HepG2 (cell line): ENCODE measurements around the gene RARA. TPM values are rescaled to one million over a fixed set of nuclear protein-coding genes. Genes with fewer than 3 reads are reported as not detected.

Experiments used
- ATF7 ChIP-seq, 2 experiments: fragments of 450-650 bp in 1 of 2; sonication (generic) in 1 of 2; formaldehyde crosslinking in 1 of 2; IDR thresholded peaks; 2 replicates each; pipeline versions ENCODE4 v1.4.0 to v1.6.1; 2016 to 2020; ENCODE audit warnings: antibody characterized with exemption in 1 of 2, mild to moderate bottlenecking in 1 of 2, missing genetic modification reagents in 1 of 2
- MIXL1 ChIP-seq: IDR thresholded peaks from 2 replicates; pipeline ENCODE4 v1.6.1; 2016
- NCOA1 ChIP-seq: sonication (generic); formaldehyde crosslinking; IDR thresholded peaks from 2 replicates; pipeline ENCODE4 v1.9.0; 2021; ENCODE audit warnings: missing genetic modification reagents
- SOX5 ChIP-seq: IDR thresholded peaks from 2 replicates; pipeline ENCODE4 v1.6.1; 2016; ENCODE audit warnings: borderline replicate concordance
- ZFP82 ChIP-seq: sonication (generic); formaldehyde crosslinking; IDR thresholded peaks from 2 replicates; pipeline ENCODE4 v1.5.1; 2020; ENCODE audit warnings: mild to moderate bottlenecking, missing genetic modification reagents, borderline replicate concordance
- polyA plus RNA-seq, 8 experiments: library from polyadenylated mRNA; depleted of rRNA in 3 of 8; stranded (reverse) in 7 of 8; unstranded in 1 of 8; fragments of >200 nt; fragmentation: Illumina TruSeq in 4 of 8; extraction: Trizol in 4 of 8; gene quantifications; 2 replicates each; pipeline versions ENCODE4 v1.2.1 to v1.2.3, GENCODE V29; 2011 to 2016; ENCODE audit warnings: low read depth in 4 of 8, missing spikeins in 1 of 8, mixed read lengths in 1 of 8; ENCODE audit not compliant: insufficient read depth in 1 of 8
- total RNA-seq, 5 experiments: library from RNA; depleted of rRNA; stranded (reverse); fragments of >200 nt; fragmentation: Illumina TruSeq; extraction: Trizol; gene quantifications; 2 replicates each; pipeline ENCODE4 v1.2.3, GENCODE V29; 2016; ENCODE audit warnings: low read depth in 1 of 5
- TF ChIP-seq, protein P1 (sequence below): sonication (generic); formaldehyde crosslinking; IDR thresholded peaks from 2 replicates; pipeline ENCODE4 v1.4.0; 2020; ENCODE audit warnings: mild to moderate bottlenecking, missing genetic modification reagents
- TF ChIP-seq, protein P2 (sequence below): sonication (generic); formaldehyde crosslinking; IDR thresholded peaks from 2 replicates; pipeline ENCODE4 v1.4.0; 2020; ENCODE audit warnings: missing genetic modification reagents, mild to moderate bottlenecking, borderline replicate concordance
- TF ChIP-seq, protein P3 (sequence below): sonication (generic); formaldehyde crosslinking; IDR thresholded peaks from 2 replicates; pipeline ENCODE4 v1.4.0; 2020; ENCODE audit warnings: missing genetic modification reagents

The RARA gene
- total and polyA plus RNA-seq, 2 of the 13 experiments (the other 11 are each of a cell fraction or from before 2014, with no cell fraction given), result 6.4 to 8.6 TPM

DNA sequence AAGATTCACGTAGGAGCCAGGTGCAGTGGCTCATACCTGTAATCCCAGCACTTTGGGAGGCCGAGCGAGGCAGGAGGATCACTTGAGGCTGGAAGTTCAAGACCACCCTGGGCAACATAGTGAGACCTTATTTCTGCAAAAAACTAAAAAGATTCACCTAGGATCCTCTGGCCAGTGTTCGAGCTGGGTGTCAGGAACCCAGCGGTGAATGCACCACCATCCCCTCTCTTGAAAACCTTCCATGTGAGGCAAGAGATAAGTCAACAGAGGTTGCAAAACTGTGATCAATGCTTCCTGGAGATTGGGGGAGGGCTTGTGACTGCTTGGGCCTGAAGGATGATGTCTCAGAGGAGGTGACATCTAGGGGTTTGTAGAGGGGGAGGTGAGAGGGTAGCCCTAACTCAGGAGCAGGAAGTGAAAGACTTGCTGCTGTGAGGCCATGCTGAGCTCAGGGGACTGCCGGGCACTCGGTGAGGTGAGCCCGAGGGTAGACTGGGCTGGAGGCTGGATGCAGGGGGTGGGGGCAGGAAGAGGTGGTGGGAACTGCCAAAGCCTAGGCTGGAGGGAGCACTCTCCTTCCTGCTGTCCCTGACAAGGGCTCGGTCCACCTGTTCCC is 43.9 kb downstream of the RARA start (continued):
- TF ChIP-seq, protein P1, sequence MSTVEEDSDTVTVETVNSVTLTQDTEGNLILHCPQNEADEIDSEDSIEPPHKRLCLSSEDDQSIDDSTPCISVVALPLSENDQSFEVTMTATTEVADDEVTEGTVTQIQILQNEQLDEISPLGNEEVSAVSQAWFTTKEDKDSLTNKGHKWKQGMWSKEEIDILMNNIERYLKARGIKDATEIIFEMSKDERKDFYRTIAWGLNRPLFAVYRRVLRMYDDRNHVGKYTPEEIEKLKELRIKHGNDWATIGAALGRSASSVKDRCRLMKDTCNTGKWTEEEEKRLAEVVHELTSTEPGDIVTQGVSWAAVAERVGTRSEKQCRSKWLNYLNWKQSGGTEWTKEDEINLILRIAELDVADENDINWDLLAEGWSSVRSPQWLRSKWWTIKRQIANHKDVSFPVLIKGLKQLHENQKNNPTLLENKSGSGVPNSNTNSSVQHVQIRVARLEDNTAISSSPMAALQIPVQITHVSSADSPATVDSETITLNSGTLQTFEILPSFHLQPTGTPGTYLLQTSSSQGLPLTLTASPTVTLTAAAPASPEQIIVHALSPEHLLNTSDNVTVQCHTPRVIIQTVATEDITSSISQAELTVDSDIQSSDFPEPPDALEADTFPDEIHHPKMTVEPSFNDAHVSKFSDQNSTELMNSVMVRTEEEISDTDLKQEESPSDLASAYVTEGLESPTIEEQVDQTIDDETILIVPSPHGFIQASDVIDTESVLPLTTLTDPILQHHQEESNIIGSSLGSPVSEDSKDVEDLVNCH (CRISPR knock-in tag), result no peak
- TF ChIP-seq ATF7 (IDR thresholded peaks at IDR 0.05) (no peak), ATF7 (CRISPR knock-in tag; IDR thresholded peaks at IDR 0.05) (0 out of 2 replicates have a peak, but pooled peaks have one; percentile 50), NCOA1 (0 out of 2 replicates have a peak, but pooled peaks have one; percentile 50), MIXL1 (CRISPR knock-in tag) (peak; percentile 87), ZFP82 (CRISPR knock-in tag) (no peak), SOX5 (CRISPR knock-in tag) (peak; percentile 76)
- TF ChIP-seq, protein P2, sequence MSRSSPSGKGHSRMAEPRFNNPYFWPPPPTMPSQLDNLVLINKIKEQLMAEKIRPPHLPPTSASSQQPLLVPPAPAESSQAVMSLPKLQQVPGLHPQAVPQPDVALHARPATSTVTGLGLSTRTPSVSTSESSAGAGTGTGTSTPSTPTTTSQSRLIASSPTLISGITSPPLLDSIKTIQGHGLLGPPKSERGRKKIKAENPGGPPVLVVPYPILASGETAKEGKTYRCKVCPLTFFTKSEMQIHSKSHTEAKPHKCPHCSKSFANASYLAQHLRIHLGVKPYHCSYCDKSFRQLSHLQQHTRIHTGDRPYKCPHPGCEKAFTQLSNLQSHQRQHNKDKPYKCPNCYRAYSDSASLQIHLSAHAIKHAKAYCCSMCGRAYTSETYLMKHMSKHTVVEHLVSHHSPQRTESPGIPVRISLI (CRISPR knock-in tag), result 0 out of 2 replicates have a peak, but pooled peaks have one; percentile 48
- TF ChIP-seq, protein P3, sequence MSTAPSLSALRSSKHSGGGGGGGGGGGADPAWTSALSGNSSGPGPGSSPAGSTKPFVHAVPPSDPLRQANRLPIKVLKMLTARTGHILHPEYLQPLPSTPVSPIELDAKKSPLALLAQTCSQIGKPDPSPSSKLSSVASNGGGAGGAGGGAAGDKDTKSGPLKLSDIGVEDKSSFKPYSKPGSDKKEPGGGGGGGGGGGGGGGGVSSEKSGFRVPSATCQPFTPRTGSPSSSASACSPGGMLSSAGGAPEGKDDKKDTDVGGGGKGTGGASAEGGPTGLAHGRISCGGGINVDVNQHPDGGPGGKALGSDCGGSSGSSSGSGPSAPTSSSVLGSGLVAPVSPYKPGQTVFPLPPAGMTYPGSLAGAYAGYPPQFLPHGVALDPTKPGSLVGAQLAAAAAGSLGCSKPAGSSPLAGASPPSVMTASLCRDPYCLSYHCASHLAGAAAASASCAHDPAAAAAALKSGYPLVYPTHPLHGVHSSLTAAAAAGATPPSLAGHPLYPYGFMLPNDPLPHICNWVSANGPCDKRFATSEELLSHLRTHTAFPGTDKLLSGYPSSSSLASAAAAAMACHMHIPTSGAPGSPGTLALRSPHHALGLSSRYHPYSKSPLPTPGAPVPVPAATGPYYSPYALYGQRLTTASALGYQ (CRISPR knock-in tag), result peak; percentile 61; the same call in 1 of the 2 replicates
